ENCODE results near the gene PRR5.
"Not testable (repeated sequence)": the region's sequence is repeated elsewhere in the genome, so short reads cannot be mapped to it uniquely, and the experiment has no call there.

PRR5 gene

GRCh38 chr22:44676066-44676440, 26.0 kb upstream of the PRR5 start:
- not testable (repeated sequence) for DNase-seq

DNA sequence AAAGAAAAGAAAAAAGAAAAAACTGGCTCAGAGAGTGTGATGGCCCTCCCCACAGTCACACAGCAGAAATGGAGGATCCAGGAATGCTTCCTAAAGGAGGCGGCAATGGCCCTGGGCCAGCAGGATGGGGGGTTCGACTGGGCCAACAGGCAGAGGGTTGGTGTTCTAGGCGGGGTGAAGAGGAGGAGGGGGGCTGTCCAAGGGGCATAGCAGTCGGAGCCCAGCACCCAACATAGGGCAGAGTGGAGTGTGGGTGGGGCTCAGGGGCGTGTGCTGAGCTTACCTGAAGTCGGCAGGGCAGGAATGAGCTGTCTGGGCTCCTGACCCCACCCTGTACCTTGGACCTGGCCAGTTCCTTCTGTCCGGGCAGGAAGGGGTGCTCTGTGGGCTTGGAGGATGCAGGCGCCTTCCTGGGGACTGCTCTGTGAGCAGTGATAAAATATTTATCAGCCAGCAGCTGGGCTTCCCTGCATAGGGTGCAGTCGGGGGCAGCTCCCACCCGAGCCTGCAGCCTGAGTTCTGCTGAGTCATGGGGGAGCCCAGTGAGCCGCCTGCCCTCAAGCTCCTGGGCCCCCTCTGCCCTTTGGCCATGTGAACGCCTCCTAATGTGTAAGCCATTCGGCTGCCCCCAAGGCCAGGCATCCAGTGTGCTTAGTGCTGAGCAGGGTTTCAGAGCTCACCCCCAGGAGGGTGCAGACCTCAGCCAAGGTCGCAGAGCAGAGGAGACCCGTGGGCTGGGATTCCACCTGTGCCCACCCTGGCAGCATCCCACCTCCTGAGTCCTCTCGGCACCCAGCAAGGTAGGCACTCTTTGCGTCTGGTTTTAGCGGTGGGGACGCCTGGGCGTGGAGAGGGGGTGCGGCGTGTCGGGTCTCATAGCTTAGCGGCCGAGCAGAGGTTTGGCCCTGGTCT, 25.3 kb upstream of the PRR5 start:
- no peak for DNase-seq

DNA sequence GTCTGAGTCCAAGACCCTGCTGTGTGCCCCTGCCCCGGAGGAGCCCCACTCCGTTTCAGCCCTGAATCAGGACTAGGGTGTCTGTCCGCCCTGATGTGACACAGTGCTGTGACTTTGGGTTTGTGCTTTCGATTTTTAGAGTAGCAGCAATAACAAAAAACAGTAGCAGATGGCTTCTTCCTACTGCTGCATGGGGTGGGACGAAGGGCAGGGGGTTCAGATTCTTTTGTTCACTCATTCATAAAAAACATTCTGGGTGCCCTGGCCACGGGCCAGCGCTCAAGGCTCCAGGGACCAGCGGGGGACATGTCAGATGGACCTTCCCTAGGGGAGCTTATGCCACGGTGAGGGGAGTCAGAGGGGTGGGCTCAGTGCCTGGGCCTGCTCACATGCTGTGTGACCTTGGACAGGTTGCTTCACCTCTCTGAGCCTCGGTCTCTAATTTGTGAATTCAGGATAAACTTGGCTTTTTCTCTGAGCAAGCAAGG, 24.6 kb upstream of the PRR5 start:
- no peak for DNase-seq

DNA sequence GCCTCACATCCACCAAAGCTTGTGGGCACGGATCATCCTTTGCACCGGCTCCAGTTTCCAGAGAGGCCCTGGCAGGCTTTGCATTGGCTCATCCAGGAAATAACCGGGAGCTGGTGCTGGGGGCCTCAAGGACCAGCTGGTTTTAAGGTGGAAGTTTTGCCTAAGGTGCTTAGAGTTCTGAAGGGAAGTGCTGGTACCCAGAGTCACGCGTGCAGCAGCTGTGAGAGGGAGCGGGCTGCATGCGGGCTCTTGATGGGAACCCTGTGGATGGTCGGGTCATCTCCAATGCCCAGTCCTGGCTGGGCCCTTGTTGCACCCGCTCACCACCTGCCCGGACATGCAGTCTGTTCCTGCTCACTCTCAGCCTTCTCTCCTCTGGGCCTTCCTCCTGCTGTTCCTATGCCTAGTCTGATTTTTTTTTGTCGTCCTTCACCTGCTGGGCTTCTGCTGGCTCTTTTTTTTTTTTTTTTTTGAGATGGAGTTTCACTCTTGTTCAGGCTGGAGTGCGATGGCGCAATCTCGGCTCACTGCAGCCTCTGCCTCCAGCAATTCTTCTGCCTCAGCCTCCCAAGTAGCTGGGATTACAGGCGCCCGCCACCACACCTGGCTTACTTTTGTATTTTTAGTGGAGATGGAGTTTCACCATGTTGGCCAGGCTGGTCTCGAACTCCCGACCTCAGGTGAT, 24.0 kb upstream of the PRR5 start:
- no peak for DNase-seq

- DNase-seq, result no peak
These were observed 23.3 kb upstream of the PRR5 start for GRCh38 chr22:44678556-44679305.

GRCh38 chr22:44679306-44679647, 22.7 kb upstream of the PRR5 start:
- not testable (repeated sequence) for DNase-seq

DNA sequence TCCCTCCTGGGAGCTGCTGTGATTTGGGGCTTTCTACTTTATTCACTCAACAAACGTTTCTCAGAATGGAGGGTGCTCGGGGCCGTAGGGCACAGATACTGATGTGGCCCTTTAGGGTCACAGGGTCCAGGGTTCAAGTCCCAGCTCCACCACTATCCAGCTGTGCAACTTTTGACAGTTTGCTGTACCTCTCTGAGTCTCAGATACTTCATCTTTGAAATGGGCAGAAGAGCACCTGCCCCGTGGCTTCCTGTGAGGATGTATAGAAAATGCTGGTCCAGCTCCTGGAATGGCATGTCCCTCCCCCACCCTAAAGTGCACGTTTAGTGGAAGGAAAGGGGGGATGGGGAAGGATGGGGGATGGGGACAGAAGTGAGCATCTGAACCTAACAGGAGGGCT, 21.9 kb upstream of the PRR5 start:
- no peak for DNase-seq

GRCh38 chr22:44680481-44680894, 21.5 kb upstream of the PRR5 start:
- DNase-seq, result no peak

- DNase-seq, result no peak
These were observed 19.3 kb upstream of the PRR5 start for GRCh38 chr22:44682556-44683168.

DNA sequence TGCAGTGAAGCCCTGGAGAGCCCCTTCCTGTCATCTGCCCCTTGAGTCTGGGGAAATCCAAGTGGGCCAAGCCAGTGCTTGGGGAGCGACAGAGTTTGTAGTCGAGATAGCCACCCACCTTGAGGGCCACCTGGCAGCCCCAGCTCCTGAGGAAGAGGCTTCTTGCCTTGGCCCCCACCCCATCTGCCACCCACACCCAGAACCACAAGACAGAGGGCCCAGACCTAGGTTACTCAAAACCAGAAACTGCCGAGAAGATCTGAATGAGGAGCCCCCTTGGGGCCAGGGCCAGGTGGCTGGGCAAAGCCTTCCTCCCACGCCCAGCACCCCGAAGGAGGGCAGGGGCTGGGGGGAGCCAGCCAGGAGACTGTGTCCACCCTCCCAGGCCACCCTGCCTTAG, 18.8 kb upstream of the PRR5 start:
- DNase-seq, result no peak

GRCh38 chr22:44683881-44684280, 18.1 kb upstream of the PRR5 start:
- DNase-seq, result no peak

DNA sequence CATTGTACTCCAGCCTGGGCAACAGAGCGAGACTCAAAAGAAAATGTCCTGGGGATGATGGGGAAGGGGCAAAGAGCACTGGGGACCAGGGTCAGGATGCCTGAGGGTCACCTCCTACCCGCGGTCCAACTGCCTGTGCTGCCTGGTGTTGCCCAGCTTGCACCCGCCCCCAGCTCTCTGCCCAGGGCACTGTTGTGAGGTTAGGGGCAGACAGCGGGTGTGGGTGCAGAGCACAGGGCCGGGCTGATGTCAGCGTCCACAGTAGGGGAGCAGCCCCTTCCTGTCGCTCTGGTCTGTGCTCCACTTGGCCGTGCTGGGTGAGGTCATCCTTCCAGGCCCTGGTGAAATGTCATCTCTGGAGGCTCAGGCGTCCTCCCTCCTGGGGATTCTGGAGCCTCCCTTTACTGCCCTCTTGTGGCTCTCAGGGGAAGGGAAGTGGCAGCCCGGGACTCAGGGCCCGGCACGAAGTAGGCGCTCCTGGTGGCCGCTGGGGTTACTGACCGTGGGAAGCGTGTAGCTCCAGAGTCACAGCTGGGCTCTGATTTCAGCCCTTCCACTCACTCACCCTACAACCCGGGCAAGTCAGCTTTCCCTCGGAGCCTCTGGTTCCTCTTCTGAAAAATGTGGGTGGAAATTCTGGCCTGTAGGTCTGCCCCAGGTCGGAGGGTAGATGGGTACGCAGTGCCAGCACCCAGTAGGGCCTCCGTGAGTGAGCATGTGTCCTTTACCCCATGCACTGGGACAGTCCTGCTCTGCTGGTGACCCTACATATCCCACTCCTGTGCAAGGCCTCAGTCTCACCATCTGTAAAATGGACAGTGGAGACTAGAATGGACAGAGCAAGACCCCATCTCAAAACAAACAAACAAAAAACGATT, 17.3 kb upstream of the PRR5 start:
- no peak for DNase-seq

- peak; percentile 15 for DNase-seq
These were observed 16.5 kb upstream of the PRR5 start for GRCh38 chr22:44685384-44686056.

DNA sequence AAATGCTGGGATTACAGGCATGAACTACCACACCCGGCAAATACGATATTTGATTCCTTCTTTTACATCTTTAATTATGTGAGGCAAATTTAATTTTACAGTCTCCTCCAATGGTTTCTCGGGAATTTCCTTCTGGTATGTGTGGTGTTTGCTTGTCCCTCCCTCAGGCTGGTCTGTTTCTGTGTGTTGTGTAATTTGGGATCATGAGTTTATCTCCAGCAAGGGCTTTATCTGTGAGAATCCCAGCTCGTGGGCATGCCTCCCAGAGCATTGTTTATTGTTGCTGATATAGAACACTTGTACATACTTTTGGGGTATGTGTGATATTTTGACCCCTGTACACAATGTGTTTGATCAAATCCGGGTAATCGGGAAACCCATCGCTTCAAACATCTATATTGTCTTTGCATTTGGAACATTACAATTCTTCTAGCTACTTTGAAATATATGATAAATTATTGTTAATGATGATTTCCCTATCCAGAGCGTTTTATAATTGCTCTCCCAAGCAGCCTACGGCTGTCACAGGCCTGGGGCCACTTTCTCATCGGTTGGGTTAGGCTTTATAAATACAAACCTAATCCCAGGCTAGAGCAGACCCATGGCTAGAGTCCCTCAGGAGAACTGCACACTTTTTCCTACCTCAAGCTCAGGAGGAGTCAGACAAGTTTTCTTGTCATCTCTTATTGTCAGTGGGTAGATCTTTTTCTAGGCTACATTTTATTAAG, 15.0 kb upstream of the PRR5 start:
- no peak for DNase-seq

- DNase-seq, result no peak
These were observed 12.8 kb upstream of the PRR5 start for GRCh38 chr22:44689173-44689572.

DNA sequence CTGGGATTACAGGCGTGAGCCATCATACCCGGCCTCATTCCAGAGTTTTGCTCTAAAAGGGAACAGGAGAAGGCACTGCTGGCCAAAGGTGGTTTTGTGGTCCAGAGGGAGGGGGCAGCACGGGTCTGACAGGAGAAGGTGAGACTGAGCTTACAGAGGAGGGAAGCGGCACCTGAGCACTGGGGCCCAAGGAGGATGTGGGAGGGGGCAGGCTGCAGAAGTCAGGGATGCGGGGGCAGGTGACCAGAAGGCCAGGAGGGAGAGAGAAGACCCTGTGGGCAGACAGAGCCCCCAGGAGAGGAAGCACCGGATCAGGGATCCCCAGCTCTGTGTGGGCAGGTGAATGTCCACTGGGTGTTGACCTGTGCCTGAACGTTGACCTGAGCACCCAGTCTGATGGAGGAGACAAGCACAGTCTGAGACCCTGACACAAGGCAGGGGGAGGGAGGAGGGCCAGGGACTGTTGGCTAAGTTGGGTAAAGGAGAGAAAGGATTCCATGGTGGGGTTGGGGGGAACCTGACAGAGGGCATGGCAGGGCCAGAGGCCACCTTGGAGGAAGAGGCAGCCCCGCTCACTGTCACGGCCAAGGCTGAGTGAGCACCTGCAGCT, 12.0 kb upstream of the PRR5 start:
- DNase-seq, result no peak

DNA sequence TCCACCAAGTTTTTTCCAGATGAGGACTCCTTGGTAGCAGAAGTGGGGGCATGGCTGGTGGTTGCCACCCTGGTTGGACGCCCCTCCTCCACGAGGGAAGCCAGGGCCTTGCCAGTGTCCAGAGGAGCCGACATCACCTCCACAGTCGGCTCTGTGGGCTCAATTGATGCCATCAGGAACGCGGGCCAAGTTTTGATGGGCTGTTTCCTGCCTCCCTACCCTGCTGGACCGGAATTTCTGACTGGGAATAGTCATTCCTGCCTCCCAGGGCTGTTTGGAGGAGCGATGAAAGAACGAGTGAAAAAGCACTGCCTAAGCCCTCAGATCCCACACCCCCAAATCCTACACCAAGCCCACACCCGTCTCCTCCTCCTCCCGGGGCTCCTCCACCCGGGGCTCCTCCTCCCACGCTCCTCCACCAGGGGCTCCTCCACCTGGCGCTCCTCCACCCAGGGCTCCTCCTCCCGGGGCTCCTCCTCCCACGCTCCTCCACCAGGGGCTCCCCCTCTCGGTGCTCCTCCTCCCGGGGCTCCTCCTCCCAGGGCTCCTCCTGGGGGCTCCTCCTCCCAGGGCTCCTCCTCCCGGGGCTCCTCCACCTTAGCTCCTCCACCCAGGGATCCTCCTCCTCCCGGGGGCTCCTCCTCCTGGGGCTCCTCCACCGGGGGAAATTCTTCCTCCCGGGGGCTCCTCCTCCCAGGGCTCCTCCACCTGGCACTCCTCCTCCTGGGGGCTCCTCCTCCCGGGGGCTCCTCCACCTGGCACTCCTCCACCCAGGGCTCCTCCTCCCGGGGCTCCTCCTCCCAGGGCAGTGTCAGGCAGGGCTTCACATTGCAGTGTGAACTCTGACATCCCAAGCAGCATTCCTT, 10.0 kb upstream of the PRR5 start:
- no peak for DNase-seq

DNA sequence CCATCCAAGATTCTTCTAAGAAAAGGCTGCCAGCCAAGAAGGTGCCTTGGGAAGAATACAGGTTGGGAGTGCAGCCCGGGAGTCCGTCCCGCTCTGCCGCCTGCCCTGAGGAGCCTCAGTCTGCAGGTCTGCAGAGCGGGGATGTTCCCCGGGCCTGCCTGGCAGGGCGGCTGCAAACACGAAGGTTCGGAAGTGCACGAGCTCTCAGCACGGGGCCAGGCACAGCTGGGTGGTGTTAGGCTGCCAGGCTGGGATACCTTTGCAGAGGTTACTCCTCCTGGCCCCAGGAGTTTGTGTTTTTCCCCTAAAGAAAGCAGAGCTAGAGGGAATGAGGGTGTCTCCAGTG, 9.4 kb upstream of the PRR5 start:
- DNase-seq, result no peak

- no peak for DNase-seq
These were observed 8.9 kb upstream of the PRR5 start for GRCh38 chr22:44693145-44693544.
